K562 (cell line): ENCODE data around the gene ZKSCAN3. TPM values are rescaled to one million over a fixed set of nuclear protein-coding genes. Genes with fewer than 3 reads are reported as not detected.

Source experiments
- ARID2 ChIP-seq: fragments of 450-650 bp; IDR thresholded peaks from 2 replicates; pipeline ENCODE4 v1.6.1; 2017; ENCODE audit warnings: antibody characterized with exemption, mild to moderate bottlenecking
- CTCF ChIP-seq, 3 experiments: IDR thresholded peaks in 2 of 3; conservative IDR thresholded peaks in 1 of 3; 2 replicates each; pipeline ENCODE4 v1.5.1; 2011 to 2012; ENCODE audit warnings: low read length in 3 of 3, mild to moderate bottlenecking in 3 of 3, control low read depth in 2 of 3, improper control_type of control experiment in 1 of 3, inconsistent platforms in 1 of 3, low read depth in 1 of 3, mixed read lengths in 1 of 3, moderate library complexity in 1 of 3; ENCODE audit not compliant: insufficient read depth in 2 of 3
- E4F1 ChIP-seq: fragments of 250-450 bp; sonication (Bioruptor Pico); IDR thresholded peaks from 2 replicates; pipeline ENCODE4 v1.5.0; 2021; ENCODE audit warnings: mild to moderate bottlenecking, borderline replicate concordance
- ELF2 ChIP-seq: fragments of 250-450 bp; sonication (Bioruptor Pico); IDR thresholded peaks from 2 replicates; pipeline ENCODE4 v1.5.0; 2021; ENCODE audit warnings: mild to moderate bottlenecking
- EWSR1 ChIP-seq: fragments of 450-650 bp; IDR thresholded peaks from 2 replicates; pipeline ENCODE4 v1.6.1; 2018; ENCODE audit warnings: borderline replicate concordance, mild to moderate bottlenecking, low read depth, moderate library complexity; ENCODE audit not compliant: partially characterized antibody
- GTF2E2 ChIP-seq: fragments of 200-800 bp; sonication (Bioruptor generic); IDR thresholded peaks from 2 replicates; pipeline ENCODE4 v1.6.1; 2016; ENCODE audit warnings: missing genetic modification characterization, missing compliant biosample characterization
- MCM5 ChIP-seq: fragments of 450-650 bp; IDR thresholded peaks from 2 replicates; pipeline ENCODE4 v1.6.1; 2016; ENCODE audit warnings: low read depth
- MED1 ChIP-seq: sonication (generic); formaldehyde crosslinking; IDR thresholded peaks from 2 replicates; pipeline ENCODE4 v1.8.1; 2023; ENCODE audit warnings: missing genetic modification reagents, borderline replicate concordance
- NFXL1 ChIP-seq: fragments of 450-650 bp; formaldehyde crosslinking; IDR thresholded peaks from 2 replicates; pipeline ENCODE4 v1.4.0; 2021; ENCODE audit warnings: mild to moderate bottlenecking
- PBX2 ChIP-seq, 2 experiments: IDR thresholded peaks in 1 of 2; conservative IDR thresholded peaks in 1 of 2; 2 replicates each; pipeline ENCODE4 v1.6.1; 2016; ENCODE audit warnings: low read depth in 2 of 2, mild to moderate bottlenecking in 1 of 2, missing compliant biosample characterization in 1 of 2, missing genetic modification characterization in 1 of 2, moderate library complexity in 1 of 2
- SAFB2 ChIP-seq: fragments of 200-400 bp; formaldehyde crosslinking; IDR thresholded peaks from 2 replicates; pipeline ENCODE4 v1.6.1; 2018; ENCODE audit warnings: borderline replicate concordance, low read length, low read depth, moderate library complexity; ENCODE audit not compliant: severe bottlenecking
- SRSF9 ChIP-seq: fragments of 200-400 bp; formaldehyde crosslinking; IDR thresholded peaks from 2 replicates; pipeline ENCODE4 v1.6.1; 2017; ENCODE audit warnings: low read depth, low read length, borderline replicate concordance
- TGIF2 ChIP-seq: sonication (generic); formaldehyde crosslinking; IDR thresholded peaks from 2 replicates; pipeline ENCODE4 v1.8.1; 2022; ENCODE audit warnings: mild to moderate bottlenecking, missing genetic modification reagents, moderate library complexity
- XRCC4 ChIP-seq: IDR thresholded peaks from one replicate; pipeline ENCODE4 v1.6.1; 2011; ENCODE audit not compliant: insufficient read depth, insufficient read length; ENCODE audit errors: extremely low read depth
- ZBTB17 ChIP-seq: fragments of 450-650 bp; formaldehyde crosslinking; IDR thresholded peaks from 2 replicates; pipeline ENCODE4 v1.4.0; 2020; ENCODE audit warnings: mild to moderate bottlenecking
- ZNF316 ChIP-seq: fragments of 450-650 bp; IDR thresholded peaks from 2 replicates; pipeline ENCODE4 v1.6.1; 2016
- ZNF766 ChIP-seq: fragments of 200-800 bp; sonication (Bioruptor generic); conservative IDR thresholded peaks from 2 replicates; pipeline ENCODE4 v1.6.1; 2016; ENCODE audit warnings: missing genetic modification characterization, missing compliant biosample characterization
- polyA plus RNA-seq, 8 experiments: library from polyadenylated mRNA; depleted of rRNA in 4 of 8; stranded (reverse) in 5 of 8; unstranded in 3 of 8; fragments of >200 nt; fragmentation: Nextera tagmentation in 2 of 8; fragmentation: Illumina TruSeq in 1 of 8; extraction: Ambion mirVana in 2 of 8; extraction: Trizol in 1 of 8; gene quantifications; 2 replicates each; pipeline versions ENCODE4 v1.2.1 to v1.2.3, GENCODE V29; 2011 to 2014; ENCODE audit warnings: inconsistent platforms in 1 of 8, missing spikeins in 1 of 8
- total RNA-seq, 7 experiments: library from RNA; depleted of rRNA in 6 of 7; stranded (reverse); fragments of >200 nt in 6 of 7; fragmentation: Illumina TruSeq in 2 of 7; extraction: Trizol in 2 of 7; gene quantifications; 2 replicates each; pipeline versions ENCODE4 v1.2.1 to v1.2.3, GENCODE V29; 2011 to 2021; ENCODE audit warnings: low replicate concordance in 1 of 7
- TF ChIP-seq, protein P1 (sequence below): sonication (generic); formaldehyde crosslinking; IDR thresholded peaks from 2 replicates; pipeline ENCODE4 v1.8.0; 2022; ENCODE audit warnings: mild to moderate bottlenecking, missing genetic modification reagents

Gene ZKSCAN3
- total and polyA plus RNA-seq, 9 of the 15 experiments (the other 6 are each of a cell fraction or from before 2014, with no cell fraction given), result 3.0 to 12.4 (median 10.2) TPM

- TF ChIP-seq E4F1 (CRISPR knock-in tag), result no peak
- no peak for TF ChIP-seq SAFB2
- peak; percentile 74 to 82 (median 79) for TF ChIP-seq CTCF (IDR thresholded peaks at IDR 0.05 in 2 of 3, conservative IDR thresholded peaks at IDR 0.05 in 1 of 3; ENCODE audit: insufficient read depth in 2 of 3, low read depth in 1 of 3, low read length in 3 of 3)
- no peak for TF ChIP-seq MED1 (CRISPR knock-in tag)
- TF ChIP-seq ZNF316, result no peak
- peak; percentile 96 for TF ChIP-seq TGIF2 (CRISPR knock-in tag)
- no peak for TF ChIP-seq ARID2
- TF ChIP-seq EWSR1, result no peak
- TF ChIP-seq ZBTB17 (CRISPR knock-in tag), result 0 out of 2 replicates have a peak, but pooled peaks have one; percentile 62
- no peak for TF ChIP-seq NFXL1 (CRISPR knock-in tag)
- peak; percentile 92 for TF ChIP-seq ELF2 (CRISPR knock-in tag)
- no peak for TF ChIP-seq MCM5
- peak; percentile 77; the same call in 1 of the 2 replicates for TF ChIP-seq ZNF766
- TF ChIP-seq, protein P1, sequence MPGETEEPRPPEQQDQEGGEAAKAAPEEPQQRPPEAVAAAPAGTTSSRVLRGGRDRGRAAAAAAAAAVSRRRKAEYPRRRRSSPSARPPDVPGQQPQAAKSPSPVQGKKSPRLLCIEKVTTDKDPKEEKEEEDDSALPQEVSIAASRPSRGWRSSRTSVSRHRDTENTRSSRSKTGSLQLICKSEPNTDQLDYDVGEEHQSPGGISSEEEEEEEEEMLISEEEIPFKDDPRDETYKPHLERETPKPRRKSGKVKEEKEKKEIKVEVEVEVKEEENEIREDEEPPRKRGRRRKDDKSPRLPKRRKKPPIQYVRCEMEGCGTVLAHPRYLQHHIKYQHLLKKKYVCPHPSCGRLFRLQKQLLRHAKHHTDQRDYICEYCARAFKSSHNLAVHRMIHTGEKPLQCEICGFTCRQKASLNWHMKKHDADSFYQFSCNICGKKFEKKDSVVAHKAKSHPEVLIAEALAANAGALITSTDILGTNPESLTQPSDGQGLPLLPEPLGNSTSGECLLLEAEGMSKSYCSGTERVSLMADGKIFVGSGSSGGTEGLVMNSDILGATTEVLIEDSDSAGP (CRISPR knock-in tag), result peak; percentile 81
- no peak for TF ChIP-seq XRCC4
- TF ChIP-seq SRSF9, result no peak
- no peak for TF ChIP-seq PBX2 (CRISPR knock-in tag; IDR thresholded peaks at IDR 0.05; ENCODE audit: low read depth)
- no peak; the same call in 1 of the 2 replicates for TF ChIP-seq PBX2 (tag; conservative IDR thresholded peaks at IDR 0.05; ENCODE audit: low read depth)
- peak; percentile 96 for TF ChIP-seq GTF2E2 (tag)
Measured at GRCh38 chr6:28399350-28400121, 49.8 kb downstream of the ZKSCAN3 start, which contains the start of gene ZSCAN12 (continued).
